GM12875 (cell line): ENCODE data around the gene LYRM9.

Source experiments
- H3K4me3 ChIP-seq: one replicate; pipeline ENCODE4 v1.5.1; 2011; ENCODE audit warnings: low read depth, low read length, control low read depth
- TF ChIP-seq, protein P1 (sequence below): IDR thresholded peaks from 2 replicates; pipeline ENCODE4 v1.5.1; 2011; ENCODE audit warnings: low read depth, mild to moderate bottlenecking, control low read depth, inconsistent platforms, low read length, moderate library complexity, borderline replicate concordance; ENCODE audit not compliant: insufficient read depth

The LYRM9 gene

DNA sequence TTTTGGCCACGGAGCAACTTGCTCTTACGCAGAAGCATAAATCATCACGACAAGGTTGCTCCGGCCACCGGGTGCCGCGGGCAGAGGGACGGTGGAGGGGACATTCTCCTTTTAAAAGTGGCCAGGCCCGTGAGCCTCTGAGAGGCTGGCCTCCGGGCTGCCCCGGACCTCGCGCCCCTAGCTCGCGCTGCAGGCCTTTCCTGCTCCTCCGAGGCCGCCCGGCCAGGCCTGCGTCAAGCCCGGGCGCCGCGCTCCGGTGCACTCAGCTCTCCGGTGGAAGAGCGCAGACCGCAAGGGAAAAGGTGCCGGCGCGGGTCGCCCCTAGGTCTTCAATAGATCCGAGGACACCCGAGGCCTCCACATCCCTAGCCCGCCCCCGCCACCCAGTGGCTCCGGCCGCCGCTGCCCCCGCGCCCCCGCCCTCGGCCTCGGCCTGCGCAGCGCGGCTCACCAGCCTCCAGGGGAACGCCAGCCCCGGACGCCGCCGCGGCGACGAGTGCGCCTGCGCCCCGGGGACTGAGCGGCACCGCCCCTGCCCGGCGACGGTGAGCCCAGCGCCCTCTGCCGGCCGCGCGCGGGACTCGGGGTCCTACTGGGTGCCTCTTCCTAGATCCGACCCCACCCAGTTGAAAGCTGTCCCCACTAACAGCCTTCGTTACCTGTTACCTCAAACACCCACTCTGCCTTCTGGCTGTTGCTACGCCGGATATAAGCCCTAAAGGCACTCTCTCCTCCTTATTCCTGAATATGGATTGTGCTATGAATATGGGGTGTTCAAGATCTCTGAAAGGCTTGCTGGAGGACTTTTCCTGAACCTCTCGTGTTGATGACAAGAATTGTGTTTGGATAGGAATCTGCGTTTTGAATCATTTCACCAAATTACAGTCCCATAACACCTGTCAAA is at the start of gene LYRM9:
Gene LYRM9, minus strand, starts transcription at position 500 of the 904 bp plus-strand sequence. CDS start 10,671 bp downstream, outside the sequence.
- H3K4me3 ChIP-seq = peak within 1 kb of the TSS; percentile 66

DNA sequence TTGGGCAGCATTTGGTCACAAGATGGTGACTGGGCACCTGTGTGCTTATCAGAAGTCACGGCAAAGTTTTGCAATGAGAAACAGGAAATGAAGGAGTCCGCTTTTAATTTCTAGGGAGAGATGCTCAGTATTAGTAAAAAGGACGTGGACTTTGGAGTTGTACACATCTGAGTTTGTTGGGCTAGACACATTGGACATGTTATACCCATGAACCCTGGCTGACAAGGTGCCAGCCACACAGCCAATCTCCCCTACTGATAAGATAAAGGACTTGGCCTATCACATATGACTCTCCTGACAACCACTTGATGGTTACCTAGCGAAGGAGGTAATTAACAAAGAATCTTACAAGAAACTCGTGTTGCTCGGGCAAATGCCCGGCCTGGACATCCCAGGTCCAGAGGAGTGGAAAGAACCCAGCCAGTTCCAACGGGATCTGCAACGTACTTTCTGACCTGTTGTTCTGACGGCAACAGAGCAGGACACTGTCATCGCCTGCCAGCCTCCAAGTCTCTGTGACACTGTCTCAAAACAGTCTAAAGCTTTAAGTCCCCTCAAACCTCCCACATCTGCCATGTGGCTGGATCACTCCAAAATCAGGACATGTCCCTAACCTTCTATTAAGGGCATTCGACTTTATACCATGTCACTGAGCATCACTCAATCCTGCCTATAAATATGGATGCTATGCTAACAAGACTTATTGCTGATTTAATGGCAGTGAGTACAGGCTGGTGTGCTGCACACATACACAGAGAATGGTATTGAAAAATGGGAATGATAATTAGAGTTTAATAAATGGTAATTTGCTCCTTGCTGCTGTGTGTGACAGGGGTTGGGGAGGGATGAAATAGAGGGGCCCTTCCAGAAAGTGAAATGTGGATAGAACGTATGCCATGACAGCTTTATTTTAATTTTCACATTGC is 47.6 kb upstream of the LYRM9 start:
- TF ChIP-seq, protein P1, sequence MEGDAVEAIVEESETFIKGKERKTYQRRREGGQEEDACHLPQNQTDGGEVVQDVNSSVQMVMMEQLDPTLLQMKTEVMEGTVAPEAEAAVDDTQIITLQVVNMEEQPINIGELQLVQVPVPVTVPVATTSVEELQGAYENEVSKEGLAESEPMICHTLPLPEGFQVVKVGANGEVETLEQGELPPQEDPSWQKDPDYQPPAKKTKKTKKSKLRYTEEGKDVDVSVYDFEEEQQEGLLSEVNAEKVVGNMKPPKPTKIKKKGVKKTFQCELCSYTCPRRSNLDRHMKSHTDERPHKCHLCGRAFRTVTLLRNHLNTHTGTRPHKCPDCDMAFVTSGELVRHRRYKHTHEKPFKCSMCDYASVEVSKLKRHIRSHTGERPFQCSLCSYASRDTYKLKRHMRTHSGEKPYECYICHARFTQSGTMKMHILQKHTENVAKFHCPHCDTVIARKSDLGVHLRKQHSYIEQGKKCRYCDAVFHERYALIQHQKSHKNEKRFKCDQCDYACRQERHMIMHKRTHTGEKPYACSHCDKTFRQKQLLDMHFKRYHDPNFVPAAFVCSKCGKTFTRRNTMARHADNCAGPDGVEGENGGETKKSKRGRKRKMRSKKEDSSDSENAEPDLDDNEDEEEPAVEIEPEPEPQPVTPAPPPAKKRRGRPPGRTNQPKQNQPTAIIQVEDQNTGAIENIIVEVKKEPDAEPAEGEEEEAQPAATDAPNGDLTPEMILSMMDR = no peak
- H3K4me3 ChIP-seq = no peak overlapping the region

More for the DNA sequence above, at the start of gene LYRM9:
- TF ChIP-seq, protein P1 = peak; percentile 96

DNA sequence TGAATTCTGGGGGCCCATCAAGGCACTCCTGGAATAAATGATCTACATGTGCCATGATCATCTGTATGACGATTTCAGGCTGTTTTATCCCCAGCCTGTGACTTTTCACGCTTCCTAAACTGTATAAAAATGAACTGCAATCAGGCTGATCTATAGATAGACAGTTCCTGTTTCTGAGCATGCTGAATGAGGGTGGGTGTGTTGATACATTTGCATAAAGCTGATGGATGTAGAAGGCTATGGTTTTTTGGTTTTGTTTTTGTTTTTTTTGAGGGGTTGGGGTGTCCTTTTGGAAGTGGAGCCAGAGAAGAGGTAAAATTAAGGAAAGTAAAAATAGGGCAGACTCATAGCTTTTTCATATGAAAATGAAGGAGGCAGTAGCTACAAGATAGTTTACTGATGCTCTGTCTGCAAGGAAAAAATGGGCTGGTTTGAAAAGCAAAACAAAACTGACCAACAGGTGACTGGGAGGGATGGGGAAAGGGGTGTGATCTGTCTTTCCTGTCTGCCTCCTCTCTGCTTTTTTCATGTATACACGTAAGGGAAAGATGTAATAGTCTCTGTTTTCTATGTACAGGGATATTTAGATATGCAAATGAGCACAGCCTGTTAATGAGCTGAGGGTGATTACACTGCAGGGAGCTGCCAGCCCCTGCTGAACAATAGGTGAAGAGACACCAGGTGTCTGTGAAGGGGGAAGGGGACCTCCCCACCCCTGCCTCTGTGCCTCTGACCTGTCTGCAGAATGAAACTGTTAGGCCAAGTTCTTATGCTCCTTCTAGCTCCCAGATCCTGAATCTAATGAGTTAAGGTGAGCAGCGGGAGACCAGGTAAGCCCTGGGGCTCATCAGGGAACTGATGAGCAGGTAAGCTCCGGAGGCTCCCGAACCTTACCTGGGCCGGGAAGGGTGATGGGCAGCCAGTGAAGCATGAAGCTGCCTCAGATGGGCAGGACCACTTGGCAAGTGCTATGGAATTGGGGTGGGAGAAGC is 46.6 kb upstream of the LYRM9 start:
- no peak overlapping the region for H3K4me3 ChIP-seq
- TF ChIP-seq, protein P1 = no peak

DNA sequence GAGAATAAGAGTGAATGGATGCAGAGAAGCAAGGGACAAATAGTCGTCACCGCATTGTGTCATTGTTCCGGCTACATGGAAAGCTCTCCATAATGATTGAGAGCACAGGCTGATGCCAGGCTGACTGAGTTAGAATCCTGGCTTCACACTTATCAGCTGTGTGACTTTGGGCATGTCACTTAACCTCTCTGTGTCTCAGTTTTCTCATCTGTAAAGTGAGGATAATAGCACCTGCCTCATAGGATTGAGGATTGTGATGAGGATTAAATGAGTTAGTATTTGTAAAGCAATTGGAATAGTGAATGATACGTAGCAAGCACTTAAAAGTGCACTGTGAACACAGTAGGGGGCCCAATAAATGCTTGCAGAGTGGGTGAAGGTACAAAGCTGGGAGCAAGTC is 45.7 kb upstream of the LYRM9 start:
- TF ChIP-seq, protein P1 = no peak
- H3K4me3 ChIP-seq = no peak overlapping the region

DNA sequence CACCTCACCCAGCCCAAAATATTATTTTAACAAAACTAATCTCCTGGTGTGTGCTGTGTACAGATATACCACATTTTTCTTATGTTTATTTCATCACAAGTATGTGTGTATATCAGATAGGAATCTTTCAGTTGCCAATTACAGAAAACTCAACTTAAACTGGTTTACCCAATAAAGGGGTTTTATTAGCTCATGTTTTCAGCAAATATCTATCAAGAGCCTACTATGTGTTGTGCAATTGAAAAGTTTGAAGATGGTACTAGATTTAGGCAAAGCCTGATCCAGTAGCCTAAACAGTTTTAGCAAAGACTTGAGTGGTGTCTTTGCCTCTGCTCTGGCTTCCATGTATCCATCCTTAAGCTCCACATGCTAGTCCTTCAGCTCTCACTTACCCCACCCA is 45.1 kb upstream of the LYRM9 start:
- no peak overlapping the region for H3K4me3 ChIP-seq

More for the DNA sequence above, 45.1 kb upstream of the LYRM9 start:
- TF ChIP-seq, protein P1 = no peak
